Parathyroid adenoma (tissue), 2 donors: ENCODE data around the gene PRDM16.

Experiments used
- H2AFZ ChIP-seq: fragments of 300-600 bp; sonication (generic); one replicate; pipeline ENCODE4 v1.7.0; 2017; ENCODE audit warnings: antibody characterized with exemption, mild to moderate bottlenecking
- H3K27ac ChIP-seq: fragments of 300-600 bp; sonication (generic); one replicate; pipeline ENCODE4 v1.7.0; 2017
- H3K27me3 ChIP-seq: fragments of 300-600 bp; sonication (generic); one replicate; pipeline ENCODE4 v1.7.0; 2017; ENCODE audit warnings: low read length; ENCODE audit not compliant: control insufficient read depth, insufficient read depth
- H3K36me3 ChIP-seq: fragments of 300-600 bp; sonication (generic); one replicate; pipeline ENCODE4 v1.7.0; 2017; ENCODE audit warnings: low read length; ENCODE audit not compliant: control insufficient read depth, insufficient read depth
- H3K4me1 ChIP-seq: fragments of 300-600 bp; sonication (generic); one replicate; pipeline ENCODE4 v1.7.0; 2017; ENCODE audit warnings: control low read depth
- H3K4me2 ChIP-seq: fragments of 300-600 bp; sonication (generic); one replicate; pipeline ENCODE4 v1.7.0; 2017; ENCODE audit warnings: low read length
- H3K4me3 ChIP-seq: fragments of 300-600 bp; sonication (generic); one replicate; pipeline ENCODE4 v1.7.0; 2017; ENCODE audit warnings: low read depth, low read length
- H3K79me2 ChIP-seq: fragments of 300-600 bp; sonication (generic); one replicate; pipeline ENCODE4 v1.7.0; 2017; ENCODE audit warnings: control low read depth
- H3K9ac ChIP-seq: fragments of 300-600 bp; sonication (generic); one replicate; pipeline ENCODE4 v1.7.0; 2017; ENCODE audit warnings: mild to moderate bottlenecking
- H3K9me3 ChIP-seq: fragments of 300-600 bp; sonication (generic); one replicate; pipeline ENCODE4 v1.7.0; 2017; ENCODE audit warnings: low read length; ENCODE audit not compliant: control insufficient read depth
- CTCF ChIP-seq: fragments of 300-600 bp; sonication (generic); IDR thresholded peaks from one replicate; pipeline ENCODE4 v1.7.0; 2017; ENCODE audit warnings: antibody characterized with exemption, mild to moderate bottlenecking
- donor health status: primary hyperparathyroidism.

The PRDM16 gene

GRCh38 chr1:3473381-3473844 lies 404.4 kb downstream of the PRDM16 start:
- Histone ChIP-seq H3K27ac (no peak overlapping the region), H3K4me1 (no peaks in the 10 kb centered on the region), H3K4me2 (no peak overlapping the region), H2AFZ (no peak overlapping the region), H3K9ac (no peak overlapping the region), H3K4me3 (no peak overlapping the region), H3K9me3 (no peaks in the 10 kb centered on the region), H3K36me3 (no peaks in the 10 kb centered on the region), H3K27me3 (no peaks in the 10 kb centered on the region), H3K79me2 (no peaks in the 10 kb centered on the region)
- TF ChIP-seq CTCF, result no peak

GRCh38 chr1:3474016-3474415 lies 405.0 kb downstream of the PRDM16 start:
- Histone ChIP-seq H3K36me3 (no peaks in the 10 kb centered on the region), H3K9me3 (no peaks in the 10 kb centered on the region), H3K4me1 (no peaks in the 10 kb centered on the region), H3K4me2 (no peak overlapping the region), H3K27me3 (no peaks in the 10 kb centered on the region), H3K9ac (no peak overlapping the region), H3K27ac (no peak overlapping the region), H2AFZ (no peak overlapping the region), H3K4me3 (no peak overlapping the region), H3K79me2 (no peaks in the 10 kb centered on the region)
- TF ChIP-seq CTCF, result no peak

GRCh38 chr1:3474421-3474820 lies 405.4 kb downstream of the PRDM16 start:
- Histone ChIP-seq H3K79me2 (no peaks in the 10 kb centered on the region), H3K27ac (no peak overlapping the region), H2AFZ (no peak overlapping the region), H3K4me1 (no peaks in the 10 kb centered on the region), H3K27me3 (no peaks in the 10 kb centered on the region), H3K9ac (no peak overlapping the region), H3K9me3 (no peaks in the 10 kb centered on the region), H3K4me3 (no peak overlapping the region), H3K4me2 (no peak overlapping the region), H3K36me3 (no peaks in the 10 kb centered on the region)
- TF ChIP-seq CTCF, result no peak

- H3K79me2 ChIP-seq, result no peaks in the 10 kb centered on the region
- no peaks in the 10 kb centered on the region for H3K4me1 ChIP-seq
- H3K27ac ChIP-seq, result no peak overlapping the region
- H3K9me3 ChIP-seq, result no peaks in the 10 kb centered on the region
- no peak overlapping the region for H2AFZ ChIP-seq
- no peak overlapping the region for H3K9ac ChIP-seq
- no peaks in the 10 kb centered on the region for H3K36me3 ChIP-seq
- no peak overlapping the region for H3K4me3 ChIP-seq
- H3K4me2 ChIP-seq, result no peak overlapping the region
- TF ChIP-seq CTCF, result no peak
- no peaks in the 10 kb centered on the region for H3K27me3 ChIP-seq
These were observed 407.0 kb downstream of the PRDM16 start for GRCh38 chr1:3475839-3476573.

GRCh38 chr1:3476666-3477065 lies 407.7 kb downstream of the PRDM16 start:
- Histone ChIP-seq H3K27me3 (no peaks in the 10 kb centered on the region), H3K9ac (no peak overlapping the region), H3K4me1 (no peaks in the 10 kb centered on the region), H2AFZ (no peak overlapping the region), H3K4me2 (no peak overlapping the region), H3K27ac (no peak overlapping the region), H3K36me3 (no peaks in the 10 kb centered on the region), H3K79me2 (no peaks in the 10 kb centered on the region), H3K9me3 (no peaks in the 10 kb centered on the region), H3K4me3 (no peak overlapping the region)
- TF ChIP-seq CTCF, result no peak
